DMS53 (cell line): ENCODE results near the gene INF2.
"Not testable (repeated sequence)": the region's sequence is repeated elsewhere in the genome, so short reads cannot be mapped to it uniquely, and the experiment has no call there.

Experiments
- DNase-seq: peaks from one replicate; lab custom pipeline; 2025; lab: John Stamatoyannopoulos, UW

The INF2 gene

DNA sequence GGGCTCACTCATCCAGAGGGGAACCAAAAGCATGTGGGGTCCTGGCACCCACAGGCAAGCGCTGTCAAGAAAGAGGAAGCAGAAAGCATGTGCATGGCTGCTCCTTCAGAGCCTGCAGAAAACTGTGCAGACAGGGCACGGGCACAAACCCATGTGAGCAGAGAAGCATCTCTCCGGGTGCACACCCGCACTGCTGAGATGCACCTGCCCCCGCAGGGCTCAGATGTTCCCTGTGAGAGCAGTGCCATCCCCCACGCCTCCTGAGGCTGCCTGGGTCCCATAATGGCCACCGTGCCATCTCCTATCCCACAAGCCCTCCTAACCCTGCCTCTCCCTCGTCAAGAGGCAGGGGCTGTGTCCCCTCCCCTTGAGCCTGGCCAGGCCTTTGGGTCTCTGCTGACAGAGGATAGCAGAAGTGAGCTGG lies 32.3 kb upstream of the INF2 start:
- peak; percentile 21 for DNase-seq

DNA sequence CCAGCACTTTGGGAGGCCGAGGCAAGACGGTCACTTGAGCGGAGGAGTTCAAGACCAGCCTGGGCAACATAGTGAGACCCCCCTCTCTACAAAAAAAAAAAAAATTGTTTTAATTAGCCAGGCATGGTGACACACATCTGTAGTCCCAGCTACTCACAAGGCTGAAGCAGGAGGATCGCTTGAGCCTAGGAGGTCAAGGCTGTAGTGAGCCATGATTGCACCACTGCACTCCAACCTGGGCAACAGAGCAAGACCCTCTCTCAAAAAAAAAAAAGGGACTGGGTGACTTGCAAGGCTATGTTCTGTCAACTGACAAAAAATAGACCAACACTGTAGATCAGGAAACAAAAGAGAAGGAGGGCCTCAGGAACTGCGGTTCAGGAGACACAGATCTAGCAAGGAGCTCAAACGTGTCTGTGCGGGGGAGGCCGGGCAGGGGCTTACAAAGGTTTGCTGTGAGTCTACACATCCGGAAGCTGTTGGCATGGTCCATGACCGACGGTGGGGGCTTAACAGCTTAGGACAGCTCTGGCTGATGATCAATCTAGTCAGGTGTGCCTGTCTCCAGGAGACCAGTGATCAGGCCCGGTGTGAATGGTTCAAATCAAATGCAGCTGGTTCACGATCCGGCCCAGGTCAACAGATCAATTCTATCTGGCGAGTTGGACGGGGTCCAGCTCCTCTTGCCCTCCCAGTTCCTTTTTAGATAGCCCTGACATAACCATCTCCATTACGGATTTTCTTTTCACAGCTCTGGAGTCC lies 31.7 kb upstream of the INF2 start:
- no peak for DNase-seq

DNA sequence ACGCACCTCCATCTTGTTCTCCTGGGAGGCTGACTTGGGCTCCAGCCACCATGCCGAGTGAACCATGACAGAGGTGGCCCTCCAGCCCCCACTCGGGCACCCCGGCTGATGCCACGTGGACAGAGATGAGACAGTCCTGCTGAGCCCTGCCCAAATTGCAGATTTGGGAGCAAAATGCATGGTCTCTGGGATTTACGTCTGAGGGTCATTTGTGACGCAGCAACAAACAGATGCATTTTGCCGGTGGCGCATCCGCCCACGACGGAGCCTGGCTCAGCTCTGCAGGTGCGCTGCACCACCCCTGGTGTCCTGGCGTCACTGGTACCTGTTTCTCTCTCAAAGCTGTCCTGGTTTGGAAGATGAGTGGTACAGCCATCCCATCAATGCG lies 31.1 kb upstream of the INF2 start:
- no peak for DNase-seq

DNA sequence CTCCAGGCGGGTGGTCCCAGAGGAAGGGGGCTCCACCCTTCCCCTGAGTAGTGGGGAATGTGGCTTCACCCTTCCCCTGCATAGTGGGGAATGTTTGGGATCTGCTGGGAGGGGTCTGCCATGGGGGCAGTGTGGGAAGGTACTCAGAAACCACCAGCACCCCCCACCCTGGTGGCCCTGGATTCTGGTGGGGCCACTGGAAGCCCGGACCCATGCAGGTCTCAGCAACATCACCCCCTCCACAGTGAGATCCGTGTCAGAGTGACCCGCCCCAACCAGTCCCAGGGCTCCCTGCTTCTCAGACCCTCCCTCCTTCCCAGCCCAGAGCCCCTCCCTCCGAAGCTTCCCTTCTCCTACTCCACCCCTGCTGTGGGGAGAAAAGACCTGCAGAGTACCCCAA lies 30.3 kb upstream of the INF2 start:
- no peak for DNase-seq

DNA sequence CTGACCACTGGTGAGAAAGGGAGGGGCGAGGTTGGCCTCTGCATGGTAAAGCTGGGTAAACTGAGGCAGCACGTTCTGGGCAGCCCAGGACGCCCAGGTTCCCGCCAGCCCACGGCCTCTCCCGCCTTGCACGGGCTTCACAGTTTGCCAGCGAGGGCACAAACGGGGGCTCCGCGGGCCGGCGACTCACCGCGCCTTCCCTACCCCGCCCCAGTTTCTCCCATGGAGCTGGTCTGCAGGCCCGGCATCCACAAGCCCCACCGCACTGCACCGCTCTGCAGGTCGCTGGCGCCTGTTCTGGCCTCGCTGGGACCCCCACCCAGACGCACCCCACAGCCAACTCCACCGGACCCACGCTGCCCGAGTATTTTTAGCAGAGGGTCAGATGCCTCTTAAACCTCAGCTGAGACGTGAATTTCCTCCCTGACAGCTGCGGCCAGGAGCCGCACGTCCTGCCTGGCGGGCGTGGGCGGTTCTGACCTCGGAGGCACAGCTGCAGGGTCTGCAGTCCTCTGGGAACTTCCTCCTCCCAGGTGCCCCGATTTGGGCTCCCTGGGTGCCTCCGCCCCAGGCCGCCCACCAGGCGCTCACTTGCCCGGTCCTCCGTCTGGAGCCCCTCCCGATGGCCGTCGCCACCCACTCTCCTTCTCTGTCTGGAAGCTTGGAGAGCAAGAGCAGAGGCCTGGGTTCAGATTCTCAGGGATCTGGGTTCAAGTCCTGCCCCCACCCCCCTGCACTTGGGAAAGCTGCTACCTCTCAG lies 29.5 kb upstream of the INF2 start:
- no peak for DNase-seq

DNA sequence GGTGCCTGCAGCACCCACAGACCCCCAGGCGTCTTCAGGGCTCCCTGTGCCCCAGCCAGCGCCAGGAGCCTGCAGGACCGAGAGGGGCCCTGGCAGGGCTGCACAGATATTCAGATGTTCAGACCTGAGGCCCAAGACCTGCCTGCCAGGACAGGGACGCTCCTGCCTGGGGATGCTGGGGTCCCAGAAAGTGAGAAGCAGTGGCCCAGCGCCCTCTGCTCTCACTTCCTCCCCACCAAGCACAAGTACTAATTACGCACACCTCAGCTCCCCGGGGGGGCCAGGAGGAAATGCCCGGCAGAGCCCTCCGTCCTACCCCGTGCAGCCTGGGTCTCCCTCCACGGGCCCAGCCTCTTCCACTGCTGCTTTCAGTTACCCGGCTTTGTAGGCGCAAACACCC lies 28.8 kb upstream of the INF2 start:
- no peak for DNase-seq

DNA sequence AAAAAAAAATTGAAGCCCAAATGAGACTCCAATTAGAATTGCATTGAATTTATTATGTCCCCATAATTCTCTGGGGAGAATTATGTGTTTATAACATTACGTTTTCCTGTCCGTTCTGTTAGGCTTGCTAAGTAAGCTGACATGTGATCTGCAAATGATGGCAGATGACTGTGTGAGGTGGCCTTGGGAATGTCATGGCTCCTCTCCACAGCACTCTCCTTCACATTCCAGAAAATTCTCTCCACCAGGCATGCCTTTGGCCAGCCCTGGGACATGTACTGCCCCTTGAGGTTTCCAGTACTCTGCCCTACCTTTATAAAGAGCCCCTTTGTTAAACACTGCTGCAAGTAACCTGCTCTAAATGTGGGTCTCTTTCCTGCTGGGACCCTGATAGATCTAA lies 28.3 kb upstream of the INF2 start:
- DNase-seq: no peak

DNA sequence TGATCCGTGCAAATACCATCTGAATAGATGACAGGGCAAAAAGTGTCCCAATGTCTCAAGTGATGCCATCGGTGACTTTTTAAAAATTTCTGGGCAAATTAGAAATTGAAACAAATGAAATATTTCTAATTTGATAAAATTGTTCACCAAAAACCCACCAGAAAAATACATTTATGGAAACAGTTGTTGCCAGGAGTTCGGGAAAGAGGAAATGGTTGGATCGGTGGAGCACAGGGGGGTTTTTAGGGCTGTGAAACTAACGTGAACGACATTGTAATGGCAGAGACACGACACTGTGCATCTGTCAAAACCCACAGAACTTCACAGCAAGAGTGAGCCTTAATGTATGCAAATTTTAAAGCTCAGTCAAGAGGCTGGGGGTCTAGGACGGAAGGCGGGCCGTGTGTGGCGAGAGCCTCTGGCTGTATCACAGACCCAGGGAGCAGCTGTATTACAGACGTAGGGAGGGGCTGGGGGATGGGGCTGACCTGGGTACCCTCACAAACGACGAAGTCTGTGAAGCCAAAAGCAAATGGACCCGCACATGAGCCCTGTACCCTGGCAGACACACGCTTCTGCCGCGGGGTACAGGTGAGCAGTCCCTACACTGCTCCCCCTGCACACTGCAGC lies 27.8 kb upstream of the INF2 start:
- DNase-seq: not testable (repeated sequence)

DNA sequence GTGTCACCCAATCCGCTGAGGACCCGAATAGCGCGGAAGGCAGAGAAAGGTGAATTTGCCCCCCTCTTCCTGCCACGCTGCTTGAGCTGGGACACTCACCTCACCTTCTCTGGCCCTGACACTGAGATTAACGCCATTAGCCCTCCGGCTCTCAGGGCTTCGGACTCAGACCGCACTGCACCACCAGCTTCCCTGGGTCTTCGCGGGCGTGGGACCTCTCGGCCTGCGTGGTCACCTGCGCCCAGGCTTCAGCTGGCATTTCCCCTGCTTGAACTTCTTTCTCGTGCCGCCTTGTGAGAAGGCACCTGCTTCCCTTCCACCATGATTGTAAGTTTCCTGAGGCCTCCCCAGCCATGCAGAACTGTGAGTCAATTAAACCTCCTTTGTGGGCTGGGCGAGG lies 26.9 kb upstream of the INF2 start:
- DNase-seq: not testable (repeated sequence)

DNA sequence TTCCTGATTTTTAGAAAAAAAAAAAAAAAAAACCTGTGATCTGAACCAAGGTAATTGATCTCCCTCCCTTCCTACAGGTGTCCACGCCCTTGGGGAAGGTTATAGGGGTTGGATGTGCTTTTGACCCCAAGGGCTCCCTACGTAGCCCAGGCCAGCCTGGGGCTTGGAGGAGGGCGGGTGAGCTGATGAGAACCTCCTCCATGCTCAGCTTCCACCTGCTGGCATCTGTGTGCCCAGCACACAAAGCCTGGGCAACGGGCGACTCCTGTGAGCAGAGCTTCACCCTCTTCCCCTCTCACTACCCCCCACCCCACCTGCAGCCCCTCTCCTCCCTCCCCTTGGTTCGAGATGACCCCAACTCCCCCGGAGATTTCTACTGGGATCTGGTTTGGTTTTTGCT lies 25.3 kb upstream of the INF2 start:
- DNase-seq: no peak

DNA sequence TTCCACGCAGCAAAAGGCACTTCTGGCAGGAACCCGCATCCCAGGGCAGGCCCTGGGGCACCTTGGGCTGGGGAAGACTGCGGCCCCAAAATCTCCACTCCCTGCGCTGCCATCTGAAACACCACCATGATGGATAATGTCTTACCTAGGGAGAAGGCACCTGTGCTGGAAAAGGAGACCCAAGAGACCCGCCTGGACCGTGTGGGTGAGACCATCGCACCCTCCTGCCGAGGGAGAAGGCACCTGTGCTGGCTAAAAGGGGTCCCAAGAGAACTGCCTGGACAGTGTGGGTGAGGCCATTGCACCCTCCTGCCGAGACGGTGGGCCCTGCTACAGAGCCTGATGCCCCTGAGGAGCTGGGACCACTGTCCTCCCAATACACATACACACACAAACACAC lies 24.8 kb upstream of the INF2 start:
- no peak for DNase-seq

DNA sequence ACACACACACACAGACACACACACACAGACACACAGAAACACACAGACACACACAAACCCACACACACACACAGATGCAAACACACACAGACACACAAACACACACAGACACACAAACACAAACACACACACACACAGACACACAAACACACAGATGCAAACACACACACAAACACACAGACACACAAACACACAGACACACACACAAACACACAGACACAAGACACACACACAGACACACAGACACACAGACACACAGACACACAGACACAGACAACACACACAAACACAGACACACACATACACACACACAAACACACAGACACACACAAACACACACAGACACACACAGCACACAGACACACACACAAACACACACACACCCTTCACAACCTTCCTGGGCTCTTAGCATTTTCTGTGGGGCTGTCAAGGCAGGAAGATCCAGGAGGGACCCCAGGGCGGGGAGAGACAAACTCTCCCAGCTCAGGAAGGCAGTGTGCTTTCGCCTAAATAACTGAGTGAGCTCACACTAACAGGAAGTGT lies 24.2 kb upstream of the INF2 start:
- DNase-seq: no peak

DNA sequence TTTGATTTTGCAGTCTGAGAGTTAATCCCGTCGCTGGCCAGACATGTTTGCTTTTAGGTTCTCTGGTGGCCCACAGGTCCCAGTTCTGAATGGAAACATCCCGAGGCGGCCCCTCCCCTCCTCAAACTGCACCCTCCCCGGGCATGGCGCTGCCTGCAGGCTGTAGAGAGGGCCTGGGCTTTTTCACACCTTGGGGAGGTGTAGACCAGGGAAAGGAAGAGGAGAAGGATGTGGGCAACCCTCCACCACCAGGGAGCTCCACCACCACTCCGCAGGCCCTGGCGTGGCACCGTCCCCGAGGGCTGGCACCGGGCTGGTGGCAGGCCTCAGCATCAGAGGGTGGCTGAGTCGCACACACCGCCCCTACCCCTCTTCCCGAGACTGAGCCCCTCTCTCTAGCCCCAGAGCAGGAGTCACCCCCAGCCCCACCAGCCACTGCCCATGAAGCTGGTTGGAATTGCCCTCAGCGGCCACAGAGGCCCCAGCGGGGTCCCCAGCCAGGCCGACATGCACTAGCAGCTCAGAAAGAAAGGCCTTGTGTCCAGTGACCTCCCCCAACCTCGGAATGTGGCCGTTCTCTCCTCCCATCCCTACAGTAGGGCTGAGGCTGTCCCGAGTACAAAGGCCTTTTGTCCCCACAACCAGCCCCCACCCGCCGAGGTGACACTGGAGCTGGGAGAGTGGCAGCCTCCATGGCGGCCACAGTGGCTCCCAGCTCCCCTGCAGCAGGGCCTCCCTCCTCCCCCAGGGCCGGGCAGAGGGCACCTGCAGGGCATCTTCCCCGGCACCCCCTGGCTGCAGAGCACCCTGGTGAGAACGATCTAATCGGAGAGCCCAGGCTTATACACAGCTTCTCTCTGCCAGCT lies 23.5 kb upstream of the INF2 start:
- peak; percentile 78 for DNase-seq

DNA sequence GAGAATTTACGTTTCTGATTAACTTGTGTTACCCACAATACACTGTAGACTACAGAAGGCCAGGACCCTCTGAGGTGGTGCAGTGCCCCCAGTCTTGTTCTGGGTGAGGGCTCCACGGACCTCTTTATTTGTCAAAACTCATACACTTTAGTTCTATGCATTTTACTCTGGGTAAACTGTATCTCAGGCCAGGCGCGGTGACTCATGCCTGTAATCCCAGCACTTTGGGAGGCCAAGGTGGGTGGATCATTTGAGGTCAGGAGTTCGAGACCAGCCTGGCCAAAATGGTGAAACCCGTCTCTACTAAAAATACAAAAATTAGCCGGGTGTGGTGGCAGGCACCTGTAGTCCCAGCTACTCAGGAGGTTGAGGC lies 22.9 kb upstream of the INF2 start:
- not testable (repeated sequence) for DNase-seq

DNA sequence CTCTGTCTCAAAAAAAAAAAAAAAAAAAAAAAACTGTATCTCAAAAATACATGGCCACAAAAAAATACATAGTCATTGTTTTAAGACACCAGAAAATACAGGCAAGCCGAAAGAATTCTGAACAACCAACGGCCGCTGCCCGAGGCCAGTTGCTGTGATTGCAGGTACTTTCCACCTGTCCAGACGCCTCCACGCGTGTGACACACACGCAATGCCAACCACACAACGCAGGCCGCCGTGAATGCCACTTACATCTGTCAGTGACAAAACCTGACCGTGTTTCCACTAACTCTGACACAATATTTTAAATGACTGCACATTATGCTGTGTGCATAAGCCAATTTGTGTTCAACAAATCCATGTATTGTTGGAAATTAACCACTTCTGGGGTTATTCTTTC lies 22.4 kb upstream of the INF2 start:
- DNase-seq: no peak

DNA sequence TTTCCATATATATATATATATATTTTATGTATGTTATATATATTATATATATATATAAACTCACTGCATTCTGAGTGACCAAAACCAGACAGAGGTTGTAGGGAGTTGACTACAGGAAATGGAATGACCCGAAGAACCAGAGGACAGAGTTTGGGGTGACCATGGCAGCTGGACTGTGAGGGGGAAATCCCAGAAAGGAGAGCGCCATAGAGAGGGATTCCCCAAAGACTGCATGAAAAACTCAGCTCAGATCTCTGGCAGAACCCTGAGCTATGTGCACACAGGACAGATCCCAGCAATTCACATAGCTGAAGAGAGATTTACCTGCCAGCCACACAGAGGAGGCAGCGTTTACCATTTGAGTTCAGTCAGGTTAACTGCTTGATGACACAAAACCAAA lies 19.7 kb upstream of the INF2 start:
- no peak for DNase-seq

DNA sequence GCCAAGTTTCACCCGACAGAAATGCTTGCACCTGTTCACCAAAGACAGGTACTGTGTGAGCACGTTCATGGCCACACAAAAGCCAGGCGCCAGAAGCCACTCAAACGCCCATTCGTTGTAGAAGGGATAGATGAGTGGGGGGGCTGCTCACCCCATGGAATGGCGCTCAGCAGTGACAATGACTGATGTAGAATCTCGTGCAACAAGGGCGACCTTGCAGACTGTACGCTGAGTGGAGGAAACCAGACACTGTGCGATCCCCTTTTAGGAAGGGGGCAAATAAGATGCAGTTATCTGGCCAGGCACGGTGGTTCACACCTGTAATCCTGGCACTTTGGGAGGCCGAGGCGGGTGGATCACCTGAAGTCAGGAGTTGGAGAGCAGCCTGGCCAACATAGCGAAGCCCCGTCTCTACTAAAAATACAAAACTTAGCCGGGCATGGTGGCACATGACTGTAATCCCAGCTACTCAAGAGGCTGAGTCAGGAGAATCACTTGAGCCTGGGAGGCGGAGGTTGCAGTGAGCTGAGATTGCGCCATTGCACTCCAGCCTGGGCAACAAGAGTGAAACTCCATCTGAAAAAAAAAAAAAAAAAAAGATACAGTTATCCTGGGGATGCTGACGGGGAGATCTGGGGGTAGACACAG lies 18.0 kb upstream of the INF2 start:
- not testable (repeated sequence) for DNase-seq

DNA sequence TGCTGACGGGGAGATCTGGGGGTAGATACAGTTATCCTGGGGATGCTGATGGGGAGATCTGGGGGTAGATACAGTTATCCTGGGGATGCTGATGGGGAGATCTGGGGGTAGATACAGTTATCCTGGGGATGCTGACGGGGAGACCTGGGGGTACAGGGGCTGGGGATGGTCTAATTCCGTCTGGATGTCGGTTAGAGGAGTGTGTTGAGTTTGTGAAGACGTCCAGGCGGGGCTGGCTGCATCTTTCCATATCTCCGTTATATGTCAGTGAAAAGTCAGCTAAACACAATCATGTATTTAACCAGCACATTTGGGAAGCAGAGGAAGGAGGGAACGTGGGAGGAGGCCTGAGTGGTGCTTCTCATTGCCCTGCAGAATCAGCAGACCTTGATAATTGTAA lies 17.3 kb upstream of the INF2 start:
- DNase-seq: not testable (repeated sequence)

DNA sequence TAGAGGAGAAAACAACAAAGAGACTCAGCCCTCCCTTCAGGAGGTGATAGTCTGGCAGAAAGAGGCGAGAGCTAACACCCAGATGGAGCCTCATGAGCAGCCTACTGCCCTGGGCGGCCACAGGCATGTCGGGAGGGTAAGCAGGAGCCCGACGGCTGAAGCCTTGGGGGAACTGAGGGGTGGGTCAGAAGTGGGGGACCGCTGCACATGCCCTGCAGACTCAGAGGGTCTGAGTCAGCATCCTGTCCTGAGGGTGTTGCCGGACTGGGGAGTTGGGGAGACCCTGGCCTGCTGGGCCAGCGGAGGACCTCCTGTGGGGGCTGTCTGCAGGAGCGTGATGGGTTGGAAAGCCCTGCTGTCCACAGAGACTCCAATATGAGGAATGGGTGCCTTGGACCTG lies 15.9 kb upstream of the INF2 start:
- no peak for DNase-seq

DNA sequence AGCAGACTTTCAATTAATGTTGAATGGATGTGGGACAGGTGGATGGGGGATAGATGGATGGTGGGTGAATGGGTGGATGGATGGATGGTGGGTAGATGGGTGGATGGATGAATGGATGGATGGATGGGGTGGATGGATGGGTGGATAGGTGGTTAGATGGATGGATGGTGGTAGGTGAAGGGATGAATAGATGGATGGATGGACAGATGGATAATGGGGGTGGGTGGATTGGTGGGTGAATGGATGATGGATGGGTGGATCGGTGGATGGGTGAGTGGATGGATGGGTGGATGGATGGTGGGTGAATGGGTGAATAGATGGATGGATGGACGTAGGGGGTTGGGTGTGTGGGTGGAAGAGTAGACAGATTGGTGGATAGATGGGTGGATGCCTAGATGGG lies 14.0 kb upstream of the INF2 start:
- DNase-seq: no peak

DNA sequence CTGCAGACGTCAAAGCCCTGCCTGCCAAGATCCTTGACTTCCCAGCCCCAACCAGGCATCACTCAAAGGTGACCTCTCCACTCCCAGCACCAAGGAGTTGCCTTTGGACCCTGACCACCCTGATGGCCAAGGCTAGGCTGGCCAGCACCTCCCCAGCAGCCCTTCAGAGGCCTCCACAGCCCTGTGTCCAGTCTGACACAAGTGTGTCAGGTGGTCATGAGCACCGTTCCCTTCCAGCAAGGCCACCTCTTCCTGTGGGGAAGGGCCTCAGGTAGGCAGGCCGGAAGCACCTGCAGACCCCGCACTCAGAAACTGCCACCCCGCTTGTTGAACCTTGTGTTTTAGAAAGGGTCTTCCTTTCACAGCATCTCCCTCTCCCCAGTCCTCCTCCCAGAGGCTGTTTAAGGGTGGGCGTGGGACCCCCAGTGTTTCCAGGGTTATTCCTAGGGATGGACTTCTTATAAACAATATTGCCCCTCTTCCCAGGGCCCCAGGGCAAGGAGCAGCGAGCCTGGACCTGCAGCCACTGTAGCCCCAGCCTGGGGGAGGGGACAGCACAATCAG lies 13.2 kb upstream of the INF2 start:
- no peak for DNase-seq
